Calu3 (cell line): Measurements from ENCODE around the gene MTF1. TPM values are rescaled to one million over a fixed set of nuclear protein-coding genes. Genes with fewer than 3 reads are reported as not detected.

Experiments
- BruUV-seq: library from RNA; stranded (reverse); fragments of 400-500 nt; replicated peaks from 2 replicates; lab custom pipeline; 2021; lab: Mats Ljungman, UMichigan
- CTCF ChIA-PET: fragments of 300-600 bp; sonication (Branson Sonifier 250); formaldehyde crosslinking; loops from one replicate; lab custom pipeline; 2022; ENCODE audit warnings: antibody characterized with exemption; lab: Charles Lee
- DNase-seq: peaks from one replicate; pipeline ENCODE4 v3.0.0; 2022
- H3K27ac Mint-ChIP-seq: one replicate; pipeline ENCODE4 v1.8.0; 2022; ENCODE audit warnings: mixed read lengths; ENCODE audit not compliant: unreplicated experiment
- H3K27me3 Mint-ChIP-seq: one replicate; pipeline ENCODE4 v1.8.0; 2022; ENCODE audit warnings: mixed read lengths; ENCODE audit not compliant: unreplicated experiment
- H3K36me3 Mint-ChIP-seq: one replicate; pipeline ENCODE4 v1.8.0; 2022; ENCODE audit warnings: mild to moderate bottlenecking, moderate library complexity, mixed read lengths; ENCODE audit not compliant: insufficient read depth, unreplicated experiment
- H3K4me1 Mint-ChIP-seq: one replicate; pipeline ENCODE4 v1.8.0; 2022; ENCODE audit warnings: mild to moderate bottlenecking, low read depth, mixed read lengths; ENCODE audit not compliant: unreplicated experiment
- H3K4me3 Mint-ChIP-seq: one replicate; pipeline ENCODE4 v1.8.0; 2022; ENCODE audit warnings: mild to moderate bottlenecking, low read depth, moderate library complexity, mixed read lengths; ENCODE audit not compliant: unreplicated experiment
- H3K9me3 Mint-ChIP-seq: one replicate; pipeline ENCODE4 v1.8.0; 2022; ENCODE audit warnings: low read depth, mixed read lengths; ENCODE audit not compliant: unreplicated experiment
- intact Hi-C: fragments of 100-400 bp; cut with micrococcal nuclease; formaldehyde crosslinking; loops from one replicate; pipeline ENCODE4 v1.10.0; 2022; ENCODE audit not compliant: unreplicated experiment
- total RNA-seq: library from RNA; stranded (reverse); gene quantifications from 2 replicates; pipeline ENCODE4 v1.2.3, GENCODE V29; 2022
- TF ChIP-seq, protein P1 (sequence below): fragments of 200-600 bp; IDR thresholded peaks from one replicate; pipeline ENCODE4 v1.8.0; 2022; ENCODE audit warnings: antibody characterized with exemption; ENCODE audit not compliant: unreplicated experiment

Gene MTF1
- total RNA-seq, 1 experiment from 2014 or later: 27.1 TPM

DNA sequence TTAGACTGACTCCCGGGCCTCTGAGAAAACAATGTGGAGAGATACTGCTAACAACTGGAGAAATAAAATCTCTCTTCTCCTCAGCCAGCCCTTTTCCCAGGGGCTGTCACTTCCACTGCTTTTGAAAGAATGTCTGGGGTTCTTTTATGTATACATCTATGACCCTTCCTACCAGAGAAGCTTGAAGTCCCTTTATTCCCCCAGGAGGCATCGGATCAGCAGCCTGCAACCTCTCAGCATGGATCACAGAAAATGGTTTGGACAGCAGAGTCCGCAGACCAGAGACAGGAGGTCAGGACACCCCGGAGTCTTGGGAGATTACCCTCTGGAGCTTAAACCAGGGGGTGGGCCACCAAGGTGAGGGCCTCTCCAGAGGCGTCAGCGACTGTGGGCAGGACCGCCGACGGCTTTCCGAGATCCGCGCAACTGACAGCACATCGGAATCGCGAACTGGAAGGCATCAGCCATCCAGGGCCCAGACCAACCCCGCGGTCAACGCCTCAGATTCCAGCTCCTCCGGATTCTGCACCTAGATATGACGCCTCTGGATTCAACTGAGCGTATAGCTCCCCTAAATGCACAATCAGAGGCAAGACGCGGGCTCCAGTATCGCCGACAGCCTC, 95.5 kb downstream of the MTF1 start:
- BruUV-seq: no TSS peak
- no peak overlapping the region for H3K4me3 Mint-ChIP-seq
- H3K9me3 Mint-ChIP-seq: no peaks in the 10 kb centered on the region
- CTCF ChIA-PET: interaction anchor here (0.5 kb wide), 1 partner anchor 196 kb away, joined by 8 read pairs; no protein-coding TSS in a partner anchor
- no peak overlapping the region for H3K27ac Mint-ChIP-seq
- no peaks in the 10 kb centered on the region for H3K36me3 Mint-ChIP-seq
- TF ChIP-seq, protein P1, sequence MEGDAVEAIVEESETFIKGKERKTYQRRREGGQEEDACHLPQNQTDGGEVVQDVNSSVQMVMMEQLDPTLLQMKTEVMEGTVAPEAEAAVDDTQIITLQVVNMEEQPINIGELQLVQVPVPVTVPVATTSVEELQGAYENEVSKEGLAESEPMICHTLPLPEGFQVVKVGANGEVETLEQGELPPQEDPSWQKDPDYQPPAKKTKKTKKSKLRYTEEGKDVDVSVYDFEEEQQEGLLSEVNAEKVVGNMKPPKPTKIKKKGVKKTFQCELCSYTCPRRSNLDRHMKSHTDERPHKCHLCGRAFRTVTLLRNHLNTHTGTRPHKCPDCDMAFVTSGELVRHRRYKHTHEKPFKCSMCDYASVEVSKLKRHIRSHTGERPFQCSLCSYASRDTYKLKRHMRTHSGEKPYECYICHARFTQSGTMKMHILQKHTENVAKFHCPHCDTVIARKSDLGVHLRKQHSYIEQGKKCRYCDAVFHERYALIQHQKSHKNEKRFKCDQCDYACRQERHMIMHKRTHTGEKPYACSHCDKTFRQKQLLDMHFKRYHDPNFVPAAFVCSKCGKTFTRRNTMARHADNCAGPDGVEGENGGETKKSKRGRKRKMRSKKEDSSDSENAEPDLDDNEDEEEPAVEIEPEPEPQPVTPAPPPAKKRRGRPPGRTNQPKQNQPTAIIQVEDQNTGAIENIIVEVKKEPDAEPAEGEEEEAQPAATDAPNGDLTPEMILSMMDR: no peak
- peaks cover 71% of the 10 kb centered on the region for H3K27me3 Mint-ChIP-seq
- DNase-seq: no peak
- intact Hi-C loops: no loop called here
- H3K4me1 Mint-ChIP-seq: no peaks in the 10 kb centered on the region

DNA sequence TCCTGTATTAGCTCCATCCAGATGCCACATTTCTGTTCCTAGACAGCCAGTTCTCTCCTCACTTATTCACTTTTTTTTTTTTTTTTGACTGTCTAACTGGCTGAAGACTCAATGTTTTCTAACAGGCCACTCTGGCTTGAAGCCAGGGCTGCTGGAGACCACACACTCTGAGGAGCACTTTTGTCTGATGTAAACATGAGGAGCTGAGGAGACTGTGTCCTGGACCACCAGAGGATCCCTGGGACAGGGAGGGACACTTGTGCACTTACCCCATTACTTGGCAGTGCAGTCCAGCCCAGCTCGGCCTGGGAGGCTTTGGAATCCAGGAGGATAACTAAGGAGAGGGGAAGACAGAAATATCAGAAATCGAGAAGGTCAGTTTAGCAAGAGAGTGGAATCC, 96.9 kb downstream of the MTF1 start:
- H3K36me3 Mint-ChIP-seq: no peaks in the 10 kb centered on the region
- CTCF ChIA-PET: interaction anchor here (0.6 kb wide), 1 partner anchor 20 kb away, joined by 5 read pairs; no protein-coding TSS in a partner anchor
- TF ChIP-seq, protein P1: no peak
- H3K9me3 Mint-ChIP-seq: no peaks in the 10 kb centered on the region
- H3K27ac Mint-ChIP-seq: no peak overlapping the region
- intact Hi-C loops: no loop called here
- H3K4me3 Mint-ChIP-seq: no peak overlapping the region
- H3K4me1 Mint-ChIP-seq: no peaks in the 10 kb centered on the region
- H3K27me3 Mint-ChIP-seq: peaks cover 57% of the 10 kb centered on the region
- DNase-seq: no peak
- no TSS peak for BruUV-seq

DNA sequence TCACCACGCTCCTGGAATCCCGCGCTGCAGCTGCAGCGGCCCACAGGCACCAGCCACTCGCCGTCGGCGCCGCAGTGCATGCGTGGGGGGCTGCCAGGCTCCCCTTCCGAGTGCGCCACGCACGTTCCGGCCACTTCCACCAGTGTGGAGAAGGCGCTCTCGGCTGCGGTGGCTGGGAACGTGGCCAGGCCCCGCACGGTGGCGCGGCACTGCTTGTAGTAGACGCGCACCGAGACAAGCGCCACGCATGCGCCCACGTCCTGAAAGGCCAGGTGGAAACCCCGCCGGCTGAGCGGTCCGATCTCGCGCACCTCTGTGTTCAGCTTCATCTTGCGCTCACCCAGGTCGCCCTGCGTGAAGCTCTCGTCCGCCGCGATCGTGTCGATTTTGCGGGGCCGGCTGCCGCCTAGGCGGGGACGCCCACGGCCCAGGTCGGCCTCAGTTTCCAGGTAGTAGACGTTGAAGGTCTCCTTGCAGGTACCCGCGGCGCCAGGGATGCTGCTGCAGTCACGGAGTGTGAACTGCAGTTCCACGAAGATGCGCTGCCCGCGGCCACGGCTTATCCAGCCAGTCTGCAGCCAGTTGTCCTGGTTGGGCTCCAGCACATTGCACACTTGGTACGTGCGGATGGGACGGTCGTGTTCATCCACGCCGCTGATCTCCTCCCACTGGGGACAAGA, 97.8 kb downstream of the MTF1 start:
- CTCF ChIA-PET: interaction anchor here (0.6 kb wide), 1 partner anchor 19 kb away, joined by 5 read pairs; no protein-coding TSS in a partner anchor
- Mint-ChIP-seq H3K4me1 (no peaks in the 10 kb centered on the region), H3K27ac (no peak overlapping the region), H3K4me3 (no peak overlapping the region), H3K27me3 (peaks cover 47% of the 10 kb centered on the region), H3K9me3 (no peaks in the 10 kb centered on the region), H3K36me3 (no peaks in the 10 kb centered on the region)
- TF ChIP-seq, protein P1: no peak
- no TSS peak for BruUV-seq
- intact Hi-C loops: no loop called here
- DNase-seq: no peak

Other genes starting within 250 kb of the MTF1 start
- not detected in 2 replicates for gene RSPO1, start 224.7 kb downstream of the MTF1 start, total RNA-seq
- 33.2 and 34.5 TPM in 2 replicates for gene CDCA8, start 167.1 kb downstream of the MTF1 start, total RNA-seq
- gene EPHA10, start 94.5 kb downstream of the MTF1 start, total RNA-seq: 7.8 and 10.7 TPM in 2 replicates
- gene MANEAL, start 65.7 kb downstream of the MTF1 start, total RNA-seq: 28.1 and 28.6 TPM in 2 replicates
- 41.3 and 43.6 TPM in 2 replicates for gene C1orf122, start 51.8 kb downstream of the MTF1 start, total RNA-seq
- gene YRDC, start 51.4 kb downstream of the MTF1 start, total RNA-seq: 18.6 and 18.8 TPM in 2 replicates
- 18.0 and 21.5 TPM in 2 replicates for gene INPP5B, start 87.5 kb upstream of the MTF1 start, total RNA-seq
- 75.3 and 91.7 TPM in 2 replicates for gene SF3A3, start 130.4 kb upstream of the MTF1 start, total RNA-seq
- 16.9 and 20.4 TPM in 2 replicates for gene FHL3, start 145.9 kb upstream of the MTF1 start, total RNA-seq
- 38.5 and 43.0 TPM in 2 replicates for gene UTP11, start 153.1 kb upstream of the MTF1 start, total RNA-seq
- not detected in 2 replicates for gene POU3F1, start 187.2 kb upstream of the MTF1 start, total RNA-seq